ENCODE measurements around the gene GRM4.

GRCh38 chr6:34144581-34145160 is 1.2 kb downstream of the GRM4 start:
- TF ChIP-seq EZH2 (IDR thresholded peaks at IDR 0.05; ENCODE audit: insufficient read depth, poor library complexity, severe bottlenecking) (peak; percentile 86), EZH2phosphoT487 (IDR thresholded peaks at IDR 0.05; ENCODE audit: insufficient read depth, low read depth) (no peak)
